Stromal cell of bone marrow (primary cell): Measurements from ENCODE around the gene ZFR2.

Experiments used
- DNase-seq: peaks from one replicate; pipeline ENCODE4 v3.0.0-alpha.2; 2012; ENCODE audit warnings: low read depth

ZFR2 gene

GRCh38 chr19:3813473-3814392 lies 55.1 kb downstream of the ZFR2 start:
- DNase-seq, result no peak

GRCh38 chr19:3810708-3811355 lies 58.0 kb downstream of the ZFR2 start:
- no peak for DNase-seq

DNA sequence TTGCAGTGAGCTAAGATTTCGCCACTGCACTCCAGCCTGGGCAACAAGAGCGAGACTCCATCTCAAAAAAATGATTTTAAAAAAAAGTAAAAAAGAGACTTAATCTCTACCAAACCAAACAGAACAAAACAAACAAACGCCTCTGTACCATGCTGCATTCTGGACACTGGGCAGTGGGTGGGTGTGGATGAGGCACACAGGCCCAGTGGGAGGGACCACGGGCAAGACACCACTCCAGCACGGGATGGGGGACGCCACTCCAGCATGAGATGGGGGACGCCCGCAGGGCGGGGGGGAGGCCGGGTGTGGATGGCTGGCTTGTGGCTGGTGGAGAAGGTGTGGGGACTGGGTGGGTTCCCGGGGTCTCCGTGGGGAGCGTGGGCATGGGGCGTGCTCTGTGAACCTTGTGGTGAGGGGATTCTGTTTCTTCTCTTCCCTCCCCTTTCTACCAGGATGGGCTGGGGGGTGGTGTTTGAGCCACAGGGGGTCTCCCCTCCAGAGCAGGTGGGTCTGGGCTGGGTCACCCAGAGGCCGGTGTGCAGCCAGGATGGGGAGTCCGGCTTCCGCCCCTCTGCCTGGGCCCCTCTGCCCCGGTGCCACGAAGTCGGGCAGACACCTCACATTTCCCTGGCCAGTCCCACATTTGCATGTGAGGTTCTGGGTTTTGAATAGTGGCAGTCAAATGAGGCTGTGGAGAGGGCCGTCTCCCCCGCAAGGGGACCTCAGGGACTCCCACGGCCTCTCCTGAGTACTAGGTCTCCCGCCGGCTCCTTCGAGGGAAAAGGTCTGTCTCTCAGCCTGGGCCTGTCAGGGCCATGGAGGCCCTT lies 58.7 kb downstream of the ZFR2 start:
- no peak for DNase-seq

GRCh38 chr19:3808420-3809143 lies 60.3 kb downstream of the ZFR2 start:
- no peak for DNase-seq

GRCh38 chr19:3807574-3808354 lies 61.1 kb downstream of the ZFR2 start:
- DNase-seq, result no peak

DNA sequence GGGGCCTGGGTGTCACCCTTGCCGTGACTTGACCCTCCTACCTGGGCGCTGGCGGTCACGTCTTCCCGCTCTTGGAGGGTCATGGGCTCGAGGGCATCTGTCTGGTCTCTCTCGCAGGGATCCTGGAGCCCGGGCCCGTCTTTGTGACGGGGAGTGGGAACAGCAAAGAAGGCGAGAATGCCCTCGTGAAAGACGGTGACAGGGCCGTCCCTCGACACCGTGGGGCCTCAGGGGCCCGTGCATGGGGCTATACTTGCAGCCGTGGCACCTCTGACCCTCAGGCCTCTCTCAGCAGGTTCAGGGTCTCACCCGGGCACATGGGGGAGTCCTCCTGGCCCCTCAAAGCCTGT lies 61.7 kb downstream of the ZFR2 start:
- no peak for DNase-seq

DNA sequence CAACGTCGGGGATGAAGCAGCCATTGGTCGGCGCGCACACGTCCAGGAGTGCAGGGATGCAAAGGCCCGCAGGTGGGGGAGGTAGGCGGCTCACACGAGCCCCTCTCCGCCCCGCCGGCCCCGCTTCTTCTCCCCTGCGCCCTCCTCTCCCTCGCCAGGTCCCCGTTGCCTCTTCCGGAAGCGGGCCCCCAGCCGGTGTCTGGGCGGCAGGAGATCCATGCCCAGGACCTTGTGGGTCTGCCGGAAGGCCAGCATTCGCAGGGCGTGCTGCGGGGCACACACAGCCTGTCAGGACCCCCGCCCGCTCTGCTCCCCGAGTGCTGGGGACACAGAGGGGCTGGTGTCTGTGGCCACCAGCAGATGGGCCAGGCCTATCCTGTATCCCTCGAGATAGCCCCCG lies 63.0 kb downstream of the ZFR2 start:
- DNase-seq, result no peak

- no peak for DNase-seq
Measured at GRCh38 chr19:3804429-3804828, 64.4 kb downstream of the ZFR2 start.

GRCh38 chr19:3803986-3804385 lies 64.9 kb downstream of the ZFR2 start:
- no peak for DNase-seq

GRCh38 chr19:3803114-3803888 lies 65.5 kb downstream of the ZFR2 start:
- no peak for DNase-seq

GRCh38 chr19:3801412-3802096 lies 67.3 kb downstream of the ZFR2 start:
- DNase-seq, result no peak

- DNase-seq, result no peak
Measured at GRCh38 chr19:3800996-3801395, 67.8 kb downstream of the ZFR2 start.

DNA sequence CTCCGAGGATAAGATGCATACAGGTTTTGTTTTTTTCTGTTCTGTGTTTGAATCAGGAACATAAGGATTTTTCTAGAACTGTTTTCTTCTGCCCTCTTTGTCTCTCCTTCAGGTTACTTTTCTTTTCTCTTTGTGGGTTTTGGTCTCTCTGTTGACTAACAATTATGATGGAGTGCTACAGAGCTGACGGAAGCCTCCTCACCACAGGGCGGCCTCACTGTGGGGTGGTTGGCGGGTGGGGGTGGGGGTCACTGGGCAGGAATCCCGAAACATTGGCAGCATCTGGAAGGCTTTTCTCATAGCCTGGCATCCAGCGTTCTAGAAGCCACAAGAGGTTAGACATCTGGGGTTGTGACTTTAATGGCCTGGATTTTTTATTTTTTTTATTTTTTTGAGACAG lies 70.7 kb downstream of the ZFR2 start:
- DNase-seq, result no peak

DNA sequence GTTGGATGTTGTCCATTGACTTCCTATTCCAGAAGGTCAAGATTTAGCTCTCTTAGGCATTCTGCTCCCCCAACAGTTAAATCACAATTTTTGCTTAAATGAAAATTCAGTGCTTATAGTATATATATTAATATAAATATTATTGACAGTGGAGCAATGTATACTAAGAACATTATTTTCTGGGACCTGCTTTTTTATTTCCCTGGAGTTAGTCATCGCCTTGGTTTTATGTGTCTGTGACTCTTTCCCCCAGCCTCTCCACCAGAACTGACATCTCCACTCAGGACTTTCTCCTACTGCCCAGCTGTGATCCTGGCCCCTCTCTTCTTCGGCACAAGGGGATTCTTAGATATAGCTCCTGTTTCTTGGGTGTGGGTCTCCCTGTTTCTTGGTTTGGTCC lies 72.5 kb downstream of the ZFR2 start:
- DNase-seq, result no peak

DNA sequence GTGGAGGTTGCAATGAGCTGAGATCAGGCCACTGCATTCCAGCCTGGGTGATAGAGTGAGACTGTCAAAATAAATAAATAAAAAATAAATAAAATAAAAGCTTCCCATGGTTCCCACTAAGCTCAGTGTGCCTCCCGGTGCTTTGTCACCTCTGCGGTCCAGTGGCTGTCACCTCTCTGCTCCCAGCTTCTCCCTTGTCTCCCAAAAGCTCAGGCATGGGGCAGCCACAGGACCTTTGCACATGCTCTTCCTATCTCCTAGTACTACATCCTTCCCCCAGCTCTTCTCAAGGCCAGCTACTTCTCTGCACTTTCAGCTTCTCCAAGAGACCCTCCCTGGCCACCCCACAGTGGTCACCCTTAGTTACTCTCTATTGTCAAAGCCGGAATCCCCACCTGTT lies 75.0 kb downstream of the ZFR2 start:
- no peak for DNase-seq

GRCh38 chr19:3792114-3792513 lies 76.7 kb downstream of the ZFR2 start:
- DNase-seq, result no peak

DNA sequence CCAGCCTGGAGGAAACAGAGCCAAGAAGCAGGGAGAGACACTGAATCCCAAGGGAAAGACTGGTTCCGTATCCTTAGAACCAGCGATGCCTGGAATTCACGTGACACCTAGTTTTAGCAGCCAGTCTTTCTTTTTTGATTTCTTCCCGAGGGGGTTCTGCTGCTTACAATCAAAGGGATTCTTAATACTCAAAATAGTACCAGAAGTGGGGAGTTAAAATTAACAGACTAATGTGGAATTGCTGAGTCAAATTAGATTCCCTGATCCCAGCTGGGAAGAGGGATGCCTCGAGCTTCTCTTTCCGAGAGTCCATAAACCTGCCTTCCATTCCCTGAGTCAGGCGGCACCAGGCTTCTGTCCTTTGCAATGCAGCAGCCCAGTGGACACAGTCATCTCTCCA lies 77.9 kb downstream of the ZFR2 start:
- no peak for DNase-seq

GRCh38 chr19:3790209-3790734 lies 78.6 kb downstream of the ZFR2 start:
- no peak for DNase-seq

GRCh38 chr19:3788996-3789778 lies 79.7 kb downstream of the ZFR2 start:
- no peak for DNase-seq
